GM18858 (cell line): ENCODE results near the gene MIDN.
"Not testable (repeated sequence)": the region's sequence is repeated elsewhere in the genome, so short reads cannot be mapped to it uniquely, and the experiment has no call there.

Experiments used
- ATAC-seq: cut with Tn5 transposase; IDR thresholded peaks from one replicate; pipeline ENCODE4 v1.9.1; 2021; ENCODE audit not compliant: unreplicated experiment

MIDN gene

DNA sequence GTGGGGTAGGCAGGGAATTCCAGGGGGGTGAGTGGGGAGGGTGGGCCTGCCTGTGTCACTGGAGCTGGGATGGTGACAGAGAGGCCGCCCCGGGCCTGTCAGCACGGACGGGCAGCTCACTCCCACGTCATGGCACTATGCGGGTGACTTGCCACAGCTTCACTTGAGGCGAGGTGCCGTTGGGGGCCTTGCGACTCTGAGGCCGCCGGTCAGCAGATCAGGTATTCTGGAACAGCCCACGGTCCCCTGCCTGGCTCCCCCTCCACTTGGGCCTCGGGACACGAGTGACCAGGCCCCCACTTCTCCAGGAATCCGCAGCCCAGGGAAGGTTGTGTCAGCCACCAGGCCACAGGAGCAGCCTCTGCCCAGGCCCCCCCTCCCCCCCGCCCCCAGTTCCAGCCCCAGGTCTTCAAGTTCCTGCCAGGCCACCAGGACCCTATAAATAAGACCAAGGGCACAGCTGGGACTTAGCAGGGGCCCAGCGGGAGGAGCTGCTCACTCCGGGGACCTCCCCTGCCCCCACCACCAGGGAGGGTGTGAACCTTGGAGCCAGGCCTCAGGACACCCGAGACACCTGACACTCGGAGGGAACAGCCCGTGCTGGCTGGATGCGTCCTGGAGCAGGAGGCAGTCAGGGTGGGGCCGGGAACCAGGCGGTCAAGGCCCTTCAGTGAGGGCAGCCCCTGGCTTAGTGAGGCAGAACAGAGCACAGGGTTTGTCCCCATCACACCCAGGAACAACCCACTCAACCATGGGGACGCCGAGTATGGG, 2.7 kb upstream of the MIDN start:
- no peak for ATAC-seq

DNA sequence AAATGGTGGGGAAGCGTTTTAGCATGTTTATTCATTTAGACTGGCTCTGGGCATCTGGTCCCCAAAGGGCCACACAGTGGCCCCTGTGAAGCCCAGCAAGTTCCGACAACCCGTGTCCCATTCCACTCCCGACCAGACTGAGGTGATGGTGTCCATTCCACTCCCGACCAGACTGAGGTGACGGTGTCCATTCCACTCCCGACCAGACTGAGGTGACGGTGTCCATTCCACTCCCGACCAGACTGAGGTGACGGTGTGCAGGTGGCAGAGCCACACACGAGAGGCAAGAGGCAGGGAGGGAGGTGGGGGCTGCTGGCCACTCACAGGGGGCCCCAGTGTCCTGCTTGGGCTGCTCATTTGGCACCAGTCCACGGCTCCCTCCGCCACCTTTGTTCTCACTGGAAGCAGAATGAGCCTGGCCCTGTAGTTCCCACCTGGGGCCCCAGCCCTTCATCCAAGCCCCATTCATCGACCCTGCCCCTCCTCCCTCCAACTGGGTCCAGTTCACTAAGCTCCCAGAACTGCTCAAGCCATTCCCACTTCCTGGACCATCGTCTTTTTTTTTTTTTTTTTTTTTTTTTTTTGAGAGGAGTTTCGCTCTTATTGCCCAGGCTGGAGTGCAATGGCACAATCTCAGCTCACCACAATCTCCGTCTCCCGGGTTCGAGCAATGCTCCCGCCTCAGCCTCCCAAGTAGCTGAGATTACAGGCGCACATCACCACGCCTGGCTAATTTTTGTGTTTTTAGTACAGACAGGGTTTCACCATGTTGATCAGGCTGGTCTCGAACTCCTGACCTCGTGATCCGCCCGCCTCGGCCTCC, 1.9 kb upstream of the MIDN start:
- ATAC-seq = not testable (repeated sequence)

- ATAC-seq = no peak
Measured at GRCh38 chr19:1247748-1248138, 640 bp upstream of the MIDN start.

DNA sequence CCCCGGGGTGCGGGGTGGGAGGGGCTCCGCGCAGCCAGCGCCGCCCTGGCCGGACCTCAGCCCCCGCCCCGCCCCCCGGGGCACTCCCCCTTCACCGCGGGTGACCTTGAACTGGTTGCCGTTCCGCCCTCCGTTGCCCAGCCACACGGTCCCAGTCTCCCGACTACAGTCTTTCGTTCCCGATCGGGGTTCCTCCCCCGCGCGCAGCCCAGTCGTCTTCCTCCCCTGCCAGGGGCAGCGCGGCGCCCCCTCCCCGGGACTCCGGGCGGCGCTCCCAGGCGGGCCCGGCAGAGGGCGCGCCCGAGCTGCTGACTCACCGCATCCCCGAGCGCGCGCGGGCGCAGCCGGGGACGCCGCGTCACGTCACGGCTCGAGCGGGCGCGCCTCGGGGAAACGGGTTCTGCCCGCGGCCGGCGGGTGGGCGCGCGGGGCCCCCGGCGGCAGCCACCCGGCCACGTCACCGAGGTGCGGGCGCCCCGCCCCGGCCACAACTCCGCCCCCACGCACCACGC, 459 bp downstream of the MIDN start:
- ATAC-seq = no peak

DNA sequence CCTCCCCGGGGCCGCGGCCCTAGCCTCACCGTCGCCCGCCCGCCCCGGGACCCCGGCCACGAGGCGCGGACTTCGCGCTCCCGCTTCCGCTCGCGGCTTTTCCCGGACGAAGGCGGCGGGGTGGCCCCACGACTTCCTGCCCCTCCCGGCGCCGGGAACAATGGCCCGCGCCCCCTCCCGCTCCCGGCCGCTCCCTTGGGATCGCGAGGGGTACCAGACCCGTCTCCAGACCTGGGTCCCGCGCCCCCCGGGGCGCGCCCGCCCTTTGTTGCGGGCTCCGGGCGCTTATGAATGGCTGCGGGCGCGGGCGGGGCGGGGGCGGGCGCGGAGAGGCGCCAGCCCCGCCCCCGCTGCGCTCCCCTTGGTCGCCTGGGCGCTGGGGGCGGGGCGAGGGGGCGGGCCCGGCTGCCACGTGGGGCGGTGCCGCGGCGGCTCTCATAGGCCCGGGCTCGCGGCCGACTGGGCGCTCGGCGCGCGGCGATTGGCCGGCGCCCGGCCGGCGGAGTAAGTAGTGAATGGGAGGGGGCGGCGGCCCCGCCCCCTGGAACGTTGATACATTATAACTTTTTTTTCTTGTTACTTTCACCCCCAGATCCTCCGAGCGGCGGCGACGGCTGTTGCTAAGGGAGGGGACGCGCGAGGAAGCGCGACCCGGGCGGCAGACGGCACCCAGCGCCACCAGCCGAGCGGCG, 1.1 kb downstream of the MIDN start:
- ATAC-seq = no peak

DNA sequence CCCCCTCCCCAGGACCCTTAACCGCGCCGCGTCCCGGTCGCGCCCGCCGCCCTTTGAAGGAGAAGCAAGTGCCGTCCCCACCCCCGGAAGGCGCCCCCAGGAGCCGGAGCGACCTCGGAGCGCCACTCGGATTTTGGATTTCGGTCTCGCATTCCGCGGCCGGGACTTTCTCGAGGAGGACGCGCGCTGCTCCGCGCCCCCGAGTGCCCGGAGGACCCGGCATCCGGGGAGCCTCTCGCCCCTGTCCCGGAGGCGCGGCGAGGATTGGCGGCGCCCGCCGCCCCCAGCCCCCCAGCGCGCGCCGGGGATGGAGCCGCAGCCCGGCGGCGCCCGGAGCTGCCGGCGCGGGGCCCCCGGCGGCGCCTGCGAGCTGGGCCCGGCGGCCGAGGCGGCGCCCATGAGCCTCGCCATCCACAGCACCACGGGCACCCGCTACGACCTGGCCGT, 1.6 kb downstream of the MIDN start:
- no peak for ATAC-seq

DNA sequence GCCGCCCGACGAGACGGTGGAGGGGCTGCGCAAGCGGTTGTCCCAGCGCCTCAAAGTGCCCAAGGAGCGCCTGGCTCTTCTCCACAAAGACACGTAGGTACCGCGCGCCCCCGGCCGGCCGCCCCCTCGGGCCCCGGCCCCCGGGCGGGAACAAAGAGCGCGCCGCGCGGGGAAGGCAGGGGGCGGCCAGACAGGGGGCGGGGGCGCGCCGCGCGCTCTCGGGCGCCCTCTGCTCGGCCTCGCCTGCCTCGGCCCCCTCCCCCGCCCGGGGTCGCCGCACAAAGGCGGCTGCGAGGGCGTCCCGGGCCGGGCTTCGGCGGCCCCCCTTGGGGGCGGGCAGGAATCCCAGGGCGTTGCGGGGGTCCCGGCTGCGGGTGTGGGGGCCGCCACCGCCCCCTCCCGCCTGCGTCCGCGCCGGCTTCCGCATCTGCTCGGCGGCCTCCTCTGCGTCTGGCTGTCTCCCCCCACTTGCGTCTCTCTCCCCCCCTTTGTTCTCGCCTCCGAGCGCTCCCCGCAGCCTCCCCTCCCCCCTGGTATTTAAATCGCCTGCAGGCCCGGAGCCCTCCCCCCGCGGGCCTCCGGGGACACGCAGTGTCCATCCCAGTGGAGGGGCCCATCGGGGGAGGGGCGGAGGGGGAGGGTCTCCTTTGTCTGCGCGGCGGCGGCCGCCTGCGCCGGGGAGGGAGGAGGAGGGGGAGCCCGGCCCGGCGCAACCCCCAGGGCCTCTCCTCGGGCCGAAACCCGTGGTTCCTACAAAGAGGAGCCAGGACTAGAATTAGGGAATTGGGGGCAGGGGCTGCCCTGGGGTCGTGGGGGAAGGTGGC, 2.3 kb downstream of the MIDN start:
- ATAC-seq = no peak

DNA sequence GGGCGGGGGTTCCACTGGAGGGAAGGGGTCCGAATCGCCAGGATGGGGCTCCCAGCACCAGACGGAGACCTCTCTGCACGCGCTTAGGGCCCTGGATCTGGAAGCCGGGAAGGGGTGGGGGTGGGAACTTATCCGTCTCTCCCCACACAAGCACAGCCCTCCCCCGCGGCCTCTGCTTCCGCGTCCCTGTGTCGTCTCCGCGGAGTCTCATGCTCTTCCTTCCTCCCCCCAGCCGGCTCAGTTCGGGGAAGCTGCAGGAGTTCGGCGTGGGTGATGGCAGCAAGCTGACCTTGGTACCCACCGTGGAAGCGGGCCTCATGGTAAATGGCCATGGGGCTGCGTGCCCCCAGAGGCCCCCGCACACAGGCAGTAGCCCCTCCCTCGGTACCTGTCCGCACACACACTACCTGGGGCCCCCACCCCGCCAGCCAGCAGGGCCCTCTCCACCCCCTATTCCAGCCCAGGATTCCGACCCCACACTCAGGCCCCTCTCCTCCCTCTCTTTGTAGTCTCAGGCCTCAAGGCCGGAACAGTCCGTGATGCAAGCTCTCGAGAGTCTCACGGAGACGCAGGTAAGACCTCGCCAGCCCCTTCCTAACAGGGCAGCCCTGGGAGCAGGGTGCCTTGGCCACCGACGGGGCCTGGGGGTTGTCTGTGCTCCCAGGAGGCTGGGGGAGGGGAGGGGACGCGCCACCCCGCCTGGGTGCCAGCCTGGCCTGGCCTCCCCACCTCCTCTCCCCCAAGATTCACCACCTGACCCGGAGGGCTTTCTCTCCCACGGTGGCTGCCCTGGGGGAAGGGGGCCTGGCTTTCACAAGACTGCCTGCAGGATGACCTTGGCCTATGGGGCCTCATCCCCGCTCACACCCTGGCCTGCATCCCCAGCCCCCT, 3.2 kb downstream of the MIDN start:
- ATAC-seq = no peak

DNA sequence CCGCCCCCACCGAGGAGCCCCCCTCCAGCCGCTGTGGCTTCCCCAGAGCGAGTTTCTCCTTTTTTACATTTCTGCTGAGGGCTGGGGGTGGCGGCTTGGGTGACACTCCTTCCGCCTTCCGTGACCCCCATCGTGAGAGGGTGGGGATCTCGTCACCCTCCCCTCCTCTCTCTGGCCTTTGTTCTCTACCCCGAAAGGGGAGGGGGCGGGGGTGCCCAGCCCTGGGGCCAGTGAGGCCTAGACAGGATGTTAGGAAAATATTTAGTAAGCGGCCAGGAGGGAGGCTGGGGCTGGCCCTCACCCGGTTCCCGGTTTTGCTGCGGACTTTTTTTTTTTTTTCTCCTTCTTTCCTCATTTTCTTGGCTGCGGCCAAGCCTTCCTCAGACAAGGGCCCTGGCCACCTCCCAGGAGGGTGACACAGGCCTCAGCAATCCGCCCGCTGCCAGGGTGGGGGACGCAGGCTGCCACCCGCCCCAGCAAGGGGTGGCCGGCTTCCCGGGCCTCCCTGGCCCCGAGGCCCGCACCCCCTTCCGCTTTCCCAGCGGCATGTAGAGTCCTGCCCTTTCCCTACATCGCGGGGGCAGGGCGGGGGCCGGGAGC, 3.9 kb downstream of the MIDN start:
- ATAC-seq = no peak

GRCh38 chr19:1252821-1253513, 4.6 kb downstream of the MIDN start:
- no peak for ATAC-seq

GRCh38 chr19:1253514-1254080, 5.2 kb downstream of the MIDN start:
- no peak for ATAC-seq

DNA sequence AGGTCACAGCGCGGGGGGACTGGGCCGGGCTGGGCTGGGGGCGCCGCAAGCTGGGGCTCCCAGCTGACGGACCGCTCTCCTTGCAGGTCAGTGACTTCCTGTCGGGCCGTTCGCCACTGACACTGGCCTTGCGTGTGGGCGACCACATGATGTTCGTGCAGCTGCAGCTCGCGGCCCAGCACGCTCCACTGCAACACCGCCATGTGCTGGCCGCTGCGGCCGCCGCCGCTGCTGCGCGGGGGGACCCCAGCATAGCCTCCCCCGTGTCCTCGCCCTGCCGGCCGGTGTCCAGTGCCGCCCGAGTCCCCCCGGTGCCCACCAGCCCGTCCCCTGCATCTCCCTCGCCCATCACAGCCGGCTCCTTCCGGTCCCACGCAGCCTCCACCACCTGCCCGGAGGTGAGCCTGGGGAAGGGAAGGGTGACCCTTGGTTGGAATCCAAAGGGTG, 5.7 kb downstream of the MIDN start:
- no peak for ATAC-seq

DNA sequence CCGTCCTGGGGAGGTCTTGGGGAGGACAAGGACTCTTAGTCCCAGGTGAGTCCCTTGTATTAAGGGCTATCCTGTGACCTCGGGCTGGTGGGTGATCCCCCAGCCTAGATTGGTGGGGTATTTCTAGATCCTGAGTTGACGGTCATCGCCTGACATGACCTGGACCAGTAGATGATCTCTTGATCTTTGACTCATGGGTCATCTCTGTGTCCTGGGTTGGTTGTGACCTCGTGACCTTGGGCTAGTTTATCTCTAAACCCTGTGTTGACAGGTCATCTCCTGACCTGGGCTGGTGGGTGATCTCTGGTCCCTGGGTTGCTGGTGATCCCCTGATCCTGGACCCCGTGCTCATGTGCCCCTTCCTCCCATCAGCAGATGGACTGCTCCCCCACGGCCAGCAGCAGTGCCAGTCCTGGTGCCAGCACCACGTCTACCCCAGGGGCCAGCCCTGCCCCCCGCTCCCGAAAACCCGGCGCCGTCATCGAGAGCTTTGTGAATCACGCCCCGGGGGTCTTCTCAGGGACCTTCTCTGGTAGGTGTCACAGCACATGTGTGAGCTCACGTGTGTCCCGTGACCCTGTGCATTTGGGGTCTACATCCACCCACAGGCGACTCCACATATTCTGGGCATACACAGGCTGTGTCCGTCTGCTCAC, 6.3 kb downstream of the MIDN start:
- ATAC-seq = no peak

- ATAC-seq = no peak
Measured at GRCh38 chr19:1255186-1256161, 7.1 kb downstream of the MIDN start.

- ATAC-seq = no peak
Measured at GRCh38 chr19:1256646-1257474, 8.5 kb downstream of the MIDN start.
